Tibial nerve (tissue), 4 donors: ENCODE data around the gene IL1R1. TPM values are rescaled to one million over a fixed set of nuclear protein-coding genes. Genes with fewer than 3 reads are reported as not detected.

Experiments
- DNase-seq, 2 donors: peaks; one replicate each; pipeline ENCODE4 v3.0.0-alpha.2; 2019; ENCODE audit warnings: low spot score in 2 of 2
- H3K27ac ChIP-seq, 4 donors: fragments of 200-600 bp; sonication (generic) in 3 of 4; one replicate each; pipeline ENCODE4 v1.5.1; 2017 to 2019; ENCODE audit warnings: mild to moderate bottlenecking in 1 of 4
- H3K27me3 ChIP-seq, 2 donors: fragments of 200-600 bp; sonication (generic) in 1 of 2; one replicate each; pipeline versions ENCODE4 v1.5.1 to v1.6.0; 2017 to 2019
- H3K36me3 ChIP-seq, 3 donors: fragments of 200-600 bp; sonication (generic); one replicate each; pipeline ENCODE4 v1.5.1; 2018 to 2019
- H3K4me1 ChIP-seq, 4 donors: fragments of 200-600 bp; sonication (generic) in 3 of 4; one replicate each; pipeline ENCODE4 v1.5.1; 2017 to 2019
- H3K4me3 ChIP-seq, 4 donors: fragments of 200-600 bp; sonication (generic) in 3 of 4; one replicate each; pipeline ENCODE4 v1.5.1; 2017 to 2019; ENCODE audit warnings: mild to moderate bottlenecking in 1 of 4, moderate library complexity in 1 of 4
- H3K9me3 ChIP-seq, 4 donors: fragments of 200-600 bp; sonication (generic) in 3 of 4; one replicate each; pipeline ENCODE4 v1.5.1; 2017 to 2019
- EP300 ChIP-seq, 2 donors: sonication (generic); formaldehyde crosslinking; IDR thresholded peaks; one replicate each; pipeline ENCODE4 v1.6.1; 2017; ENCODE audit warnings: antibody characterized with exemption in 2 of 2, mild to moderate bottlenecking in 1 of 2
- POLR2A ChIP-seq, 2 donors: fragments of 450-650 bp; IDR thresholded peaks; one replicate each; pipeline ENCODE4 v1.6.1; 2017; ENCODE audit warnings: antibody characterized with exemption in 2 of 2, mild to moderate bottlenecking in 2 of 2, moderate library complexity in 2 of 2
- WGBS, 2 donors: methylation state at CpG; one replicate each; pipeline ENCODE4 v1.1.5; 2018; 5-methylcytosine and 5-hydroxymethylcytosine counted together
- total RNA-seq, 4 donors: library from RNA; depleted of rRNA; stranded (reverse); fragments of >200 nt; gene quantifications; one replicate each; pipeline ENCODE4 v1.1.0, GENCODE V29; 2016
- TF ChIP-seq, protein P1 (sequence below), 5 experiments: fragments of 200-600 bp in 3 of 5; fragments of 450-650 bp in 2 of 5; sonication (generic) in 3 of 5; IDR thresholded peaks; one replicate each; pipeline ENCODE4 v1.5.1; 2016 to 2019; ENCODE audit warnings: antibody characterized with exemption in 5 of 5, mild to moderate bottlenecking in 3 of 5, moderate library complexity in 2 of 5

IL1R1 gene
- total RNA-seq, 4 donors from 2014 or later, result 29.5 to 81.2 (median 57.4) TPM

GRCh38 chr2:102129951-102130646 is 12.4 kb upstream of the IL1R1 start:
- 84 to 85% methylated on average over 5 of the region's 5 CpGs for WGBS, 2 donors
- Histone ChIP-seq H3K9me3 (peaks cover 0 to 10% (median 0%) of the 10 kb centered on the region in 4 donors), H3K36me3 (no peaks in the 10 kb centered on the region), H3K27ac (no peak overlapping the region), H3K4me1 (no peaks in the 10 kb centered on the region), H3K27me3 (no peaks in the 10 kb centered on the region), H3K4me3 (no peak overlapping the region)
- TF ChIP-seq POLR2A (IDR thresholded peaks at IDR 0.05), result no peak
- no peak for TF ChIP-seq EP300 (IDR thresholded peaks at IDR 0.05)
- TF ChIP-seq, protein P1, sequence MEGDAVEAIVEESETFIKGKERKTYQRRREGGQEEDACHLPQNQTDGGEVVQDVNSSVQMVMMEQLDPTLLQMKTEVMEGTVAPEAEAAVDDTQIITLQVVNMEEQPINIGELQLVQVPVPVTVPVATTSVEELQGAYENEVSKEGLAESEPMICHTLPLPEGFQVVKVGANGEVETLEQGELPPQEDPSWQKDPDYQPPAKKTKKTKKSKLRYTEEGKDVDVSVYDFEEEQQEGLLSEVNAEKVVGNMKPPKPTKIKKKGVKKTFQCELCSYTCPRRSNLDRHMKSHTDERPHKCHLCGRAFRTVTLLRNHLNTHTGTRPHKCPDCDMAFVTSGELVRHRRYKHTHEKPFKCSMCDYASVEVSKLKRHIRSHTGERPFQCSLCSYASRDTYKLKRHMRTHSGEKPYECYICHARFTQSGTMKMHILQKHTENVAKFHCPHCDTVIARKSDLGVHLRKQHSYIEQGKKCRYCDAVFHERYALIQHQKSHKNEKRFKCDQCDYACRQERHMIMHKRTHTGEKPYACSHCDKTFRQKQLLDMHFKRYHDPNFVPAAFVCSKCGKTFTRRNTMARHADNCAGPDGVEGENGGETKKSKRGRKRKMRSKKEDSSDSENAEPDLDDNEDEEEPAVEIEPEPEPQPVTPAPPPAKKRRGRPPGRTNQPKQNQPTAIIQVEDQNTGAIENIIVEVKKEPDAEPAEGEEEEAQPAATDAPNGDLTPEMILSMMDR (IDR thresholded peaks at IDR 0.05), result no peak
- no peak for DNase-seq

GRCh38 chr2:102130647-102130991 is 11.9 kb upstream of the IL1R1 start:
- Histone ChIP-seq H3K4me1 (no peaks in the 10 kb centered on the region), H3K27me3 (no peaks in the 10 kb centered on the region), H3K27ac (no peak overlapping the region), H3K9me3 (peaks cover 0 to 10% (median 0%) of the 10 kb centered on the region in 4 donors), H3K36me3 (no peaks in the 10 kb centered on the region), H3K4me3 (no peak overlapping the region)
- DNase-seq, result no peak
- TF ChIP-seq POLR2A (IDR thresholded peaks at IDR 0.05) (no peak), EP300 (IDR thresholded peaks at IDR 0.05) (no peak)
- TF ChIP-seq, protein P1 (IDR thresholded peaks at IDR 0.05), result no peak

DNA sequence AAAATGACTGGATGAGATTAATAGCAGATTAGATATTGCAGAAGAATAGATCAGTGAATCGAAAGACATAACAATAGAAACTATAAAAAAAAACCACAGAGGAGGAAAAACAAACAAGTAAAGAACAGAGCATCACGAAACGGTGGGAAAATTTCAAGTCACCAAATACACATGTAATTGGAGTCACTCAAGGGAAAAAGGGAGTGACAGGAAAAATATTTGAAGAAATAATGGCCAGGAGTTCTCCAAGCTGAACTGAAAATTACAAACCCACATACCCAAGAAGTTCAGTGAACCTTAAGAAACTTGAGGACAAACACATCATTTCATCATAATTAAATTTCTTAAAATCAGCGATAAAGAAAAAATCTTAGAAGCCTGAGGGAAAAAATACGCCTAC is 11.0 kb upstream of the IL1R1 start:
- WGBS, 2 donors, result 86 to 93% methylated on average over 5 of the region's 5 CpGs
- Histone ChIP-seq H3K36me3 (no peaks in the 10 kb centered on the region), H3K9me3 (peaks cover 0 to 10% (median 0%) of the 10 kb centered on the region in 4 donors), H3K27me3 (no peaks in the 10 kb centered on the region), H3K4me1 (no peaks in the 10 kb centered on the region), H3K4me3 (no peak overlapping the region), H3K27ac (no peak overlapping the region)
- TF ChIP-seq EP300 (IDR thresholded peaks at IDR 0.05) (no peak), POLR2A (IDR thresholded peaks at IDR 0.05) (no peak)
- TF ChIP-seq, protein P1 (IDR thresholded peaks at IDR 0.05), result no peak
- DNase-seq, result no peak

GRCh38 chr2:102137138-102137537 is 5.4 kb upstream of the IL1R1 start:
- Histone ChIP-seq H3K36me3 (no peaks in the 10 kb centered on the region), H3K27ac (no peak overlapping the region), H3K4me1 (peaks cover 0 to 11% (median 4%) of the 10 kb centered on the region in 4 donors), H3K4me3 (no peak overlapping the region), H3K9me3 (no peaks in the 10 kb centered on the region), H3K27me3 (no peaks in the 10 kb centered on the region)
- 81 to 97% methylated on average over 2 of the region's 2 CpGs for WGBS, 2 donors
- DNase-seq, result no peak
- TF ChIP-seq, protein P1 (IDR thresholded peaks at IDR 0.05), result no peak
- no peak for TF ChIP-seq EP300 (IDR thresholded peaks at IDR 0.05)
- TF ChIP-seq POLR2A (IDR thresholded peaks at IDR 0.05), result no peak

GRCh38 chr2:102138331-102138730 is 4.2 kb upstream of the IL1R1 start:
- no peak overlapping the region for H3K4me3 ChIP-seq
- WGBS, 2 donors, result 87 to 89% methylated on average over 4 of the region's 4 CpGs
- peaks cover 0 to 12% (median 5%) of the 10 kb centered on the region in 4 donors for H3K4me1 ChIP-seq
- no peaks in the 10 kb centered on the region for H3K27me3 ChIP-seq
- H3K27ac ChIP-seq, result no peak overlapping the region
- H3K9me3 ChIP-seq, result peaks cover 0 to under 1% (median 0%) of the 10 kb centered on the region in 4 donors
- no peak for DNase-seq
- TF ChIP-seq, protein P1 (IDR thresholded peaks at IDR 0.05), result no peak
- TF ChIP-seq POLR2A (IDR thresholded peaks at IDR 0.05), result no peak
- no peak for TF ChIP-seq EP300 (IDR thresholded peaks at IDR 0.05)
- no peaks in the 10 kb centered on the region for H3K36me3 ChIP-seq
